ENCODE measurements around the gene TNFSF11. TPM values are rescaled to one million over a fixed set of nuclear protein-coding genes. Genes with fewer than 3 reads are reported as not detected.

Gene TNFSF11
- total RNA-seq, 1 donor from 2014 or later: 0.21 TPM

GRCh38 chr13:42654212-42654611 is 80.3 kb downstream of the TNFSF11 start:
- DNase-seq (ENCODE audit: low spot score): no peak
- no peak for TF ChIP-seq CTCF (IDR thresholded peaks at IDR 0.05; ENCODE audit: unreplicated experiment)
- H3K9me3 Mint-ChIP-seq (ENCODE audit: unreplicated experiment): no peaks in the 10 kb centered on the region
- H3K27ac Mint-ChIP-seq (ENCODE audit: unreplicated experiment): no peak overlapping the region
- H3K36me3 Mint-ChIP-seq (ENCODE audit: low read depth, unreplicated experiment): no peaks in the 10 kb centered on the region
- peaks cover 11% of the 10 kb centered on the region for H3K4me1 Mint-ChIP-seq (ENCODE audit: unreplicated experiment)
- H3K4me3 Mint-ChIP-seq (ENCODE audit: unreplicated experiment): no peak overlapping the region
- H3K27me3 Mint-ChIP-seq (ENCODE audit: unreplicated experiment): no peaks in the 10 kb centered on the region

GRCh38 chr13:42654722-42655121 is 80.8 kb downstream of the TNFSF11 start:
- no peaks in the 10 kb centered on the region for H3K9me3 Mint-ChIP-seq (ENCODE audit: unreplicated experiment)
- no peak for TF ChIP-seq CTCF (IDR thresholded peaks at IDR 0.05; ENCODE audit: unreplicated experiment)
- H3K27ac Mint-ChIP-seq (ENCODE audit: unreplicated experiment): no peak overlapping the region
- no peaks in the 10 kb centered on the region for H3K36me3 Mint-ChIP-seq (ENCODE audit: low read depth, unreplicated experiment)
- H3K27me3 Mint-ChIP-seq (ENCODE audit: unreplicated experiment): no peaks in the 10 kb centered on the region
- no peak overlapping the region for H3K4me3 Mint-ChIP-seq (ENCODE audit: unreplicated experiment)
- peaks cover 11% of the 10 kb centered on the region for H3K4me1 Mint-ChIP-seq (ENCODE audit: unreplicated experiment)
- no peak for DNase-seq (ENCODE audit: low spot score)

GRCh38 chr13:42656161-42656560 is 82.2 kb downstream of the TNFSF11 start:
- H3K4me1 Mint-ChIP-seq (ENCODE audit: unreplicated experiment): peaks cover 11% of the 10 kb centered on the region
- no peak overlapping the region for H3K27ac Mint-ChIP-seq (ENCODE audit: unreplicated experiment)
- no peaks in the 10 kb centered on the region for H3K27me3 Mint-ChIP-seq (ENCODE audit: unreplicated experiment)
- H3K36me3 Mint-ChIP-seq (ENCODE audit: low read depth, unreplicated experiment): no peaks in the 10 kb centered on the region
- H3K9me3 Mint-ChIP-seq (ENCODE audit: unreplicated experiment): no peaks in the 10 kb centered on the region
- DNase-seq (ENCODE audit: low spot score): no peak
- H3K4me3 Mint-ChIP-seq (ENCODE audit: unreplicated experiment): no peak overlapping the region
- no peak for TF ChIP-seq CTCF (IDR thresholded peaks at IDR 0.05; ENCODE audit: unreplicated experiment)

- no peak overlapping the region for H3K27ac Mint-ChIP-seq (ENCODE audit: unreplicated experiment)
- H3K36me3 Mint-ChIP-seq (ENCODE audit: low read depth, unreplicated experiment): no peaks in the 10 kb centered on the region
- H3K4me3 Mint-ChIP-seq (ENCODE audit: unreplicated experiment): no peak overlapping the region
- no peak for TF ChIP-seq CTCF (IDR thresholded peaks at IDR 0.05; ENCODE audit: unreplicated experiment)
- H3K9me3 Mint-ChIP-seq (ENCODE audit: unreplicated experiment): no peaks in the 10 kb centered on the region
- H3K4me1 Mint-ChIP-seq (ENCODE audit: unreplicated experiment): peaks cover 11% of the 10 kb centered on the region
- no peaks in the 10 kb centered on the region for H3K27me3 Mint-ChIP-seq (ENCODE audit: unreplicated experiment)
- no peak for DNase-seq (ENCODE audit: low spot score)
Observed at GRCh38 chr13:42656958-42657357, 83.0 kb downstream of the TNFSF11 start.

Other genes starting within 250 kb of the TNFSF11 start
- not detected for gene FAM216B, start 207.4 kb downstream of the TNFSF11 start, total RNA-seq (ENCODE audit: unreplicated experiment)

Measured in endothelial cell (in vitro differentiated cells).